Measurements from ENCODE around the gene SSMEM1.
"Not testable (repeated sequence)": the region's sequence is repeated elsewhere in the genome, so short reads cannot be mapped to it uniquely, and the experiment has no call there.

The SSMEM1 gene

DNA sequence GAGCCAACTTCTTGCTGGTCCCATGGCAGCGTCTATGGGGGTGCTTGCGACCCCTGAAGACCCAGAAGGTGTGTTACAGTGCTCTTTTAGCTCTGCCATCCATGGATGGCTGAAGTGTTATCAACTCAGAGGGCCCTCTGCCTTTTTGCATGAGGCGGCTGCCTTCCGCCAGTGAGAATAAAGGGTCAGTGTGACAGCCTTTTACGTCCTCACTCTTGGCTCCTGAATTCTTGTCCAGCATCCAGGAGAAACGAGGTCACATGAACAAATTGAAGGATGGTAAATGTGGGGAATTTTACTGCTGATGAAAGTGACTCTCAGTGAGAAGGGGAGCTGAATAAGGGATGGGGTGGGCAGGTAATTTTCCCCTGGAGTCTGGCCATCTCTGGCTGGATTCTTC, 24.1 kb downstream of the SSMEM1 start:
- no peaks in the 10 kb centered on the region for H3K36me3 ChIP-seq (ENCODE audit: control insufficient read depth in 4 of 4, insufficient read depth in 4 of 4, low read length in 3 of 4)
- CTCF ChIA-PET, result interaction anchor here (1.2 kb wide), 1 partner anchor 45 kb away, joined by 4 read pairs; no protein-coding TSS in a partner anchor
- H3K4me3 ChIP-seq (ENCODE audit: control insufficient read depth in 1 of 7, extremely low read depth in 1 of 7, insufficient read depth in 4 of 7, low read depth in 2 of 7, low read length in 6 of 7), result no peak overlapping the region
- H3K4me1 ChIP-seq (ENCODE audit: control extremely low read depth in 1 of 4, control insufficient read depth in 4 of 4, insufficient read depth in 4 of 4, low read length in 3 of 4), result peaks cover 0 to 4% (median 0%) of the 10 kb centered on the region in 4 experiments
- POLR2A ChIA-PET, result no interaction called here
- no peaks in the 10 kb centered on the region for H3K27me3 ChIP-seq (replicated peaks in 2 of 5; ENCODE audit: control insufficient read depth in 4 of 5, insufficient read depth in 5 of 5, low read length in 4 of 5)
- no peaks in the 10 kb centered on the region for H3K9me3 ChIP-seq (ENCODE audit: control extremely low read depth in 1 of 5, control insufficient read depth in 4 of 5, insufficient read depth in 2 of 5, low read depth in 1 of 5, low read length in 4 of 5)
- no peak for DNase-seq
- H3K27ac ChIP-seq (ENCODE audit: insufficient read depth in 1 of 2, low read depth in 1 of 2, low read length in 2 of 2, poor library complexity in 1 of 2, severe bottlenecking in 2 of 2), result no peak overlapping the region
- WGBS (ENCODE audit: insufficient coverage), result 100% methylated on average over 6 of the region's 6 CpGs

DNA sequence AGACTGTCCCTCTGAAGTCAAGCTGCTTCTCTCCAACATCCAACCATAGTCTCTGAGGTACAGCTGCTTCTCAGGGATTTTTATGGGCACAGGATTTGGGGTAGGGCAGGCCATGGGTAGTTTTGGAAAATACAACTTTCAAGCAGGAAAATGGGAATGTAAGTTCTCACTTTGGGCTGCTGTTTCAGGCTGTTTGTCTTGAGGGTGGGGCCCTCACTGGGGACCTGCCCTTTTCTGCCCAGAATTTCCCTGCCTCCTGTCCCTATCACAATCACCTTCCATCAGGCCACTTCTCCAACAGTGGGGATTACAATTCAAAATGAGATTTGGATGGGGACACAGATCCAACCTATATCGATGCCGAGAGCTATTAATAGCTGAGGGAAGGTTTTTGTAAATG, 24.5 kb downstream of the SSMEM1 start:
- H3K36me3 ChIP-seq (ENCODE audit: control insufficient read depth in 4 of 4, insufficient read depth in 4 of 4, low read length in 3 of 4), result no peaks in the 10 kb centered on the region
- H3K27me3 ChIP-seq (replicated peaks in 2 of 5; ENCODE audit: control insufficient read depth in 4 of 5, insufficient read depth in 5 of 5, low read length in 4 of 5), result no peaks in the 10 kb centered on the region
- H3K9me3 ChIP-seq (ENCODE audit: control extremely low read depth in 1 of 5, control insufficient read depth in 4 of 5, insufficient read depth in 2 of 5, low read depth in 1 of 5, low read length in 4 of 5), result no peaks in the 10 kb centered on the region
- no peak overlapping the region for H3K4me3 ChIP-seq (ENCODE audit: control insufficient read depth in 1 of 7, extremely low read depth in 1 of 7, insufficient read depth in 4 of 7, low read depth in 2 of 7, low read length in 6 of 7)
- H3K27ac ChIP-seq (ENCODE audit: insufficient read depth in 1 of 2, low read depth in 1 of 2, low read length in 2 of 2, poor library complexity in 1 of 2, severe bottlenecking in 2 of 2), result no peak overlapping the region
- peaks cover 0 to 4% (median 0%) of the 10 kb centered on the region in 4 experiments for H3K4me1 ChIP-seq (ENCODE audit: control extremely low read depth in 1 of 4, control insufficient read depth in 4 of 4, insufficient read depth in 4 of 4, low read length in 3 of 4)
- no CpG with 5 or more reads among the region's 2 CpGs for WGBS (ENCODE audit: insufficient coverage)
- ChIA-PET CTCF (interaction anchor here (1.2 kb wide), 1 partner anchor 45 kb away, joined by 4 read pairs; no protein-coding TSS in a partner anchor), POLR2A (no interaction called here)
- no peak for DNase-seq

DNA sequence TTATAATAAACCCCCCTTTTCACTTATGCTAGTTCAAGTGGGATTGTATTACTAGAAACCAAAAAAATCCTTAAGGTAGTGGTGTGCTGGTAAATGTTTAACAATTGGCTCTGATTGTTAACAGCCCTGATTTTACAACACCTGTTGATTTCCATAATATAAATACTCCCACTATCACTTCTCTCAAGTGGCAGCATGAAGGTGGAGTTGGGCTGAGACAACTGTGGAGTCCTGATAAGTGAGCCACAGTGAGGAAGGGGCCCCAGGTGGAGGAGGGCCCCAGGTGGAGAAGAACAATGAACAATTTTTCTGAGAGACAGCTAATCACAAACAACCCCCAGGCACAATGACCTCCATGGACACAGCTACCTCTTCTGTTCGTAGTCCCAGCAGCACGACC, 26.4 kb downstream of the SSMEM1 start:
- ChIA-PET CTCF (no interaction called here), POLR2A (no interaction called here)
- H3K27ac ChIP-seq (ENCODE audit: insufficient read depth in 1 of 2, low read depth in 1 of 2, low read length in 2 of 2, poor library complexity in 1 of 2, severe bottlenecking in 2 of 2), result no peak overlapping the region
- H3K4me3 ChIP-seq (ENCODE audit: control insufficient read depth in 1 of 7, extremely low read depth in 1 of 7, insufficient read depth in 4 of 7, low read depth in 2 of 7, low read length in 6 of 7), result no peak overlapping the region
- DNase-seq, result no peak
- H3K27me3 ChIP-seq (replicated peaks in 2 of 5; ENCODE audit: control insufficient read depth in 4 of 5, insufficient read depth in 5 of 5, low read length in 4 of 5), result no peaks in the 10 kb centered on the region
- no peaks in the 10 kb centered on the region for H3K36me3 ChIP-seq (ENCODE audit: control insufficient read depth in 4 of 4, insufficient read depth in 4 of 4, low read length in 3 of 4)
- H3K9me3 ChIP-seq (ENCODE audit: control extremely low read depth in 1 of 5, control insufficient read depth in 4 of 5, insufficient read depth in 2 of 5, low read depth in 1 of 5, low read length in 4 of 5), result no peaks in the 10 kb centered on the region
- H3K4me1 ChIP-seq (ENCODE audit: control extremely low read depth in 1 of 4, control insufficient read depth in 4 of 4, insufficient read depth in 4 of 4, low read length in 3 of 4), result peaks cover 0 to 2% (median 0%) of the 10 kb centered on the region in 4 experiments
- WGBS (ENCODE audit: insufficient coverage), result 96% methylated on average over 2 of the region's 2 CpGs

DNA sequence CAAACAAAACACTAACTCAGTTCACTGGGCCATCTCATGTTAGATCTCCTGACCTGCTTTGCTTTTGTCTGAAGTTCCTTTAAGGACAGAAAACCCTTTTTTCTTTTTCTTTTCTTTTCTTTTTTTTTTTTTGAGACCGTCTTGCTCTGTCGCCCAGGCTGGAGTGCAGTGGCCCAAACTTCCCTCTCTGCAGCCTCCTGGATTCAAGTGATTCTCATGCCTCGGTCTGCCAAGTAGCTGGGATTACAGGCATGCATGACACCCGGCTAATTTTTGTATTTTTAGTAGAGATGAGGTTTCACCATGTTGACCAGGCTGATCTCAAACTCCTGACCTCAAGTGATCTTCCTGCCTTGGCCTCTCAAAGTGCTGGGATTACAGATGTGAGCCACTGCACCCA, 28.7 kb downstream of the SSMEM1 start:
- CTCF ChIA-PET, result interaction anchor here (1.0 to 1.1 kb wide), 2 partner anchors 17 to 51 kb away, joined by 3 read pairs; no protein-coding TSS in a partner anchor
- H3K27ac ChIP-seq (ENCODE audit: insufficient read depth in 1 of 2, low read depth in 1 of 2, low read length in 2 of 2, poor library complexity in 1 of 2, severe bottlenecking in 2 of 2); H3K36me3 ChIP-seq (ENCODE audit: control insufficient read depth in 4 of 4, insufficient read depth in 4 of 4, low read length in 3 of 4); H3K4me1 ChIP-seq (ENCODE audit: control extremely low read depth in 1 of 4, control insufficient read depth in 4 of 4, insufficient read depth in 4 of 4, low read length in 3 of 4); H3K9me3 ChIP-seq (ENCODE audit: control extremely low read depth in 1 of 5, control insufficient read depth in 4 of 5, insufficient read depth in 2 of 5, low read depth in 1 of 5, low read length in 4 of 5); H3K4me3 ChIP-seq (ENCODE audit: control insufficient read depth in 1 of 7, extremely low read depth in 1 of 7, insufficient read depth in 4 of 7, low read depth in 2 of 7, low read length in 6 of 7); DNase-seq; H3K27me3 ChIP-seq (replicated peaks in 2 of 5; ENCODE audit: control insufficient read depth in 4 of 5, insufficient read depth in 5 of 5, low read length in 4 of 5); POLR2A ChIA-PET: not testable (repeated sequence)
- 90% methylated on average over 2 of the region's 4 CpGs for WGBS (ENCODE audit: insufficient coverage)

DNA sequence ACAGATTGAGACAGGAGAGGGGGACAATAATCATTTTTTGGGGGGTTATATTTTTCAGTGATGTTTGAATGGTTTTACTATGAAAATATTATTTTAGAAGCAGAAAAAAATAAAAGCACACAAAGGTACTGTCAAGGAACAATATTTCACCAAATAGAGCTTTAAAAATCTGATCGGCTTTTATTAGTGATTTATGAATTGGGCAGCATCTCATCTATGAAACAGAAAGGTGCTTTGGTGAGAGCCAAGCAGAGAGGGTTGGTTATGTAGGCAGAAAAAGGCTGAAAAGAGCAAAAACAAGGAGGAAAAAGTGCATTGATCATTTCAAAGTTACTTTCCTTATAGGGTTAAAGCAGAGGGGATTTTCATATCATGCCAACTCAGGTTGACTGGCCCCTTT, 32.6 kb downstream of the SSMEM1 start:
- POLR2A ChIA-PET, result no interaction called here
- no peak overlapping the region for H3K4me3 ChIP-seq (ENCODE audit: control insufficient read depth in 1 of 7, extremely low read depth in 1 of 7, insufficient read depth in 4 of 7, low read depth in 2 of 7, low read length in 6 of 7)
- no peaks in the 10 kb centered on the region for H3K4me1 ChIP-seq (ENCODE audit: control extremely low read depth in 1 of 4, control insufficient read depth in 4 of 4, insufficient read depth in 4 of 4, low read length in 3 of 4)
- DNase-seq, result no peak
- CTCF ChIA-PET, result interaction anchor here (0.6 to 2.1 kb wide), 5 partner anchors 10 to 518 kb away, joined by 3 to 6 read pairs (median 4); no protein-coding TSS in a partner anchor
- H3K9me3 ChIP-seq (ENCODE audit: control extremely low read depth in 1 of 5, control insufficient read depth in 4 of 5, insufficient read depth in 2 of 5, low read depth in 1 of 5, low read length in 4 of 5), result no peaks in the 10 kb centered on the region
- no peaks in the 10 kb centered on the region for H3K27me3 ChIP-seq (replicated peaks in 2 of 5; ENCODE audit: control insufficient read depth in 4 of 5, insufficient read depth in 5 of 5, low read length in 4 of 5)
- WGBS (ENCODE audit: insufficient coverage), result 100% methylated on average over 1 of the region's 1 CpG
- no peaks in the 10 kb centered on the region for H3K36me3 ChIP-seq (ENCODE audit: control insufficient read depth in 4 of 4, insufficient read depth in 4 of 4, low read length in 3 of 4)
- no peak overlapping the region for H3K27ac ChIP-seq (ENCODE audit: insufficient read depth in 1 of 2, low read depth in 1 of 2, low read length in 2 of 2, poor library complexity in 1 of 2, severe bottlenecking in 2 of 2)

DNA sequence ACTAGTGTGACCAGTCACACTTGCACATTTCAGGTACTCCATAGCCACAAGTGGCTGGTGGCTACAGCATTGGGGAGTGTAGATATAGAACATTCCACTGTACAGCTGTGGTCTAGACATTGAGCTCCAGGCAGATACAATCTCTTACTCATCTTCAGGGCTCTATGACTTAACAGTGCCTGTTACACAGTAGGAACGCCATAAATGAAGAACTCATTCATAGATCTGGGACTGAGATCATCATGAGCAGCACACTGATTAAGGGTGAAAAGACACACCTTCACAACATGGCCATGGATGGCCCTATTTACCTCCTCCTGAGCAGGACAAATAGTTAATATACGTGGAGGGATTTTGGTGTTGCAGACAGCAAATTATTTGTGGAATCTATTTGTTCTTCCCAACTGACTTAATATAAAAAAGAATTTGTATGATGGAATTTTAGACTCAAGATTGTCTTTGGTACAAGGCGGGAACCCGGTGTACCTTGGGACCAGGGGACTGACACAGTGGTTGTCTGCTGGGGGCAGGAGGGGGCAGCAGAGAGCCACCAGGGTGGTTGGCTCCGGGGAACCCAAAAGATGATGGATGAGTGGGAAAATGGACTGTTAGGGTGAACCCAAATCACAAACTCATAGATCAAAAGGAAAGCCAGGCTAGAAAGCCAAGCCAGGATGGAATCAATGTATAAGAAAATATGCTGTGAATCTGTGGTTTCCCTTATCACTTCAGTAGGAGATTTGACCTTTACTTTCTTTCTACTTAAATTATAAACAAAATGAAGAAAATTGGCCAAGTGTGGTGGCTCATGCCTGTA, 34.7 kb downstream of the SSMEM1 start:
- CTCF ChIA-PET, result interaction anchor here (0.6 to 2.1 kb wide), 9 partner anchors 12 to 514 kb away, joined by 3 to 5 read pairs (median 3); no protein-coding TSS in a partner anchor
- WGBS (ENCODE audit: insufficient coverage), result 41% methylated on average over 4 of the region's 5 CpGs
- no peak overlapping the region for H3K27ac ChIP-seq (ENCODE audit: insufficient read depth in 1 of 2, low read depth in 1 of 2, low read length in 2 of 2, poor library complexity in 1 of 2, severe bottlenecking in 2 of 2)

DNA sequence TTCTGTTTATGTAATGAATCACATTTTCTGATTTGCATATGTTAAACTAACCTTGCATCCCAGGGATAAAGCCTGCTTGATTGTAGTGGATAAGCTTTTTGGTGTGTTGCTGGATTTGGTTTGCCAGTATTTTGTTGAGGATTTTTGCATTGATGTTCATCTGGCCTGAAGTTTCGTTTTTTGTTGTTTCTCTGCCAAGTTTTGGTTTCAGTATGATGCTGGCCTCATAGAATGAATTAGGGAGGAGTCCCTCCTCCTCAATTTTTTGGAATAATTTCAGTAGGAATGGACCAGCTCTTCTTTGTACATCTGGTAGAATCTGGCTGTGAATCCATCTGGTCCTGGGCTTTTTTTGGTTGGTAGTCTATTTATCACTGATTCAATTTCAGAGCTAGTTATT, 35.8 kb downstream of the SSMEM1 start:
- H3K36me3 ChIP-seq (ENCODE audit: control insufficient read depth in 4 of 4, insufficient read depth in 4 of 4, low read length in 3 of 4); H3K4me1 ChIP-seq (ENCODE audit: control extremely low read depth in 1 of 4, control insufficient read depth in 4 of 4, insufficient read depth in 4 of 4, low read length in 3 of 4); H3K9me3 ChIP-seq (ENCODE audit: control extremely low read depth in 1 of 5, control insufficient read depth in 4 of 5, insufficient read depth in 2 of 5, low read depth in 1 of 5, low read length in 4 of 5); POLR2A ChIA-PET; H3K27ac ChIP-seq (ENCODE audit: insufficient read depth in 1 of 2, low read depth in 1 of 2, low read length in 2 of 2, poor library complexity in 1 of 2, severe bottlenecking in 2 of 2); H3K4me3 ChIP-seq (ENCODE audit: control insufficient read depth in 1 of 7, extremely low read depth in 1 of 7, insufficient read depth in 4 of 7, low read depth in 2 of 7, low read length in 6 of 7); H3K27me3 ChIP-seq (replicated peaks in 2 of 5; ENCODE audit: control insufficient read depth in 4 of 5, insufficient read depth in 5 of 5, low read length in 4 of 5): not testable (repeated sequence)
- CTCF ChIA-PET, result interaction anchor here (1.0 to 1.8 kb wide), 8 partner anchors 11 to 513 kb away, joined by 3 to 9 read pairs (median 4); partner anchors contain the start of gene MEST
- no CpG with 5 or more reads among the region's 1 CpG for WGBS (ENCODE audit: insufficient coverage)
- peak in 1 of 3 donors; percentile 11 for DNase-seq

More for the DNA sequence above, 34.7 kb downstream of the SSMEM1 start:
- POLR2A ChIA-PET, result interaction anchor here (0.6 kb wide), 1 partner anchor 515 kb away, joined by 4 read pairs; no protein-coding TSS in a partner anchor
- Histone ChIP-seq H3K4me1 (ENCODE audit: control extremely low read depth in 1 of 4, control insufficient read depth in 4 of 4, insufficient read depth in 4 of 4, low read length in 3 of 4) (no peaks in the 10 kb centered on the region), H3K36me3 (ENCODE audit: control insufficient read depth in 4 of 4, insufficient read depth in 4 of 4, low read length in 3 of 4) (no peaks in the 10 kb centered on the region), H3K9me3 (ENCODE audit: control extremely low read depth in 1 of 5, control insufficient read depth in 4 of 5, insufficient read depth in 2 of 5, low read depth in 1 of 5, low read length in 4 of 5) (peaks cover 0 to 3% (median 0%) of the 10 kb centered on the region in 5 experiments), H3K4me3 (ENCODE audit: control insufficient read depth in 1 of 7, extremely low read depth in 1 of 7, insufficient read depth in 4 of 7, low read depth in 2 of 7, low read length in 6 of 7) (peak overlapping the region in 1 of 7 experiments; percentile 45), H3K27me3 (replicated peaks in 2 of 5; ENCODE audit: control insufficient read depth in 4 of 5, insufficient read depth in 5 of 5, low read length in 4 of 5) (no peaks in the 10 kb centered on the region)
- DNase-seq, result peak; percentile 56 to 68 (median 64)
